WTC11 (cell line): ENCODE results near the gene SAMD3. TPM values are rescaled to one million over a fixed set of nuclear protein-coding genes. Genes with fewer than 3 reads are reported as not detected.
A peak's percentile ranks its signal among the peaks of the same experiment; 100 is the strongest.

Source experiments
- ATAC-seq: fragments of 200-7000 bp; cut with Tn5 transposase; 2 replicates; pipeline ENCODE4 v1.10.0; 2021; ENCODE audit warnings: mild to moderate bottlenecking, moderate library complexity
- CTCF ChIA-PET: fragments of 300-600 bp; sonication (Branson Sonifier 250); formaldehyde crosslinking; loops from one replicate; lab custom pipeline; 2021; ENCODE audit warnings: antibody characterized with exemption; lab: Charles Lee
- POLR2A ChIA-PET: fragments of 350-600 bp; sonication (Branson Sonifier 250); formaldehyde crosslinking; loops from one replicate; lab custom pipeline; 2021; ENCODE audit warnings: antibody characterized with exemption; lab: Charles Lee
- DNase-seq: peaks from one replicate; pipeline ENCODE4 v3.0.0; 2021; ENCODE audit warnings: low spot score
- H3K27ac Mint-ChIP-seq: 2 replicates; pipeline ENCODE4 v1.8.0; 2021; ENCODE audit warnings: mixed read lengths
- H3K27me3 Mint-ChIP-seq: 2 replicates; pipeline ENCODE4 v1.8.0; 2021; ENCODE audit warnings: low read depth, mild to moderate bottlenecking, moderate library complexity, mixed read lengths
- H3K36me3 Mint-ChIP-seq: 2 replicates; pipeline ENCODE4 v1.8.0; 2021; ENCODE audit warnings: mixed read lengths
- H3K4me1 Mint-ChIP-seq: 2 replicates; pipeline ENCODE4 v1.8.0; 2022; ENCODE audit warnings: mixed read lengths
- H3K4me3 Mint-ChIP-seq: 2 replicates; pipeline ENCODE4 v1.8.0; 2021; ENCODE audit warnings: mild to moderate bottlenecking, moderate library complexity, mixed read lengths
- H3K9me3 Mint-ChIP-seq: 2 replicates; pipeline ENCODE4 v1.8.0; 2021; ENCODE audit warnings: mixed read lengths
- ATF1 ChIP-seq: sonication (generic); formaldehyde crosslinking; IDR thresholded peaks from 2 replicates; pipeline ENCODE4 v1.8.1; 2023; ENCODE audit warnings: mild to moderate bottlenecking, moderate library complexity, missing genetic modification reagents
- E2F5 ChIP-seq: sonication (generic); formaldehyde crosslinking; IDR thresholded peaks from 2 replicates; pipeline ENCODE4 v1.8.1; 2022; ENCODE audit warnings: mild to moderate bottlenecking, moderate library complexity, missing genetic modification reagents
- ESRRA ChIP-seq: sonication (generic); formaldehyde crosslinking; IDR thresholded peaks from 2 replicates; pipeline ENCODE4 v1.8.1; 2022; ENCODE audit warnings: mild to moderate bottlenecking, missing genetic modification reagents, borderline replicate concordance
- ETV6 ChIP-seq: sonication (generic); formaldehyde crosslinking; IDR thresholded peaks from 2 replicates; pipeline ENCODE4 v1.8.1; 2022; ENCODE audit warnings: mild to moderate bottlenecking, missing genetic modification reagents
- GTF2I ChIP-seq: fragments of 250-450 bp; sonication (Bioruptor Pico); conservative IDR thresholded peaks from 2 replicates; pipeline ENCODE4 v1.4.0; 2021; ENCODE audit warnings: mild to moderate bottlenecking
- KAT7 ChIP-seq: sonication (generic); formaldehyde crosslinking; IDR thresholded peaks from 2 replicates; pipeline ENCODE4 v1.8.1; 2023; ENCODE audit warnings: missing genetic modification reagents, mild to moderate bottlenecking, borderline replicate concordance
- PRDM15 ChIP-seq: sonication (generic); formaldehyde crosslinking; IDR thresholded peaks from 2 replicates; pipeline ENCODE4 v1.8.0; 2022; ENCODE audit warnings: missing genetic modification reagents
- TEAD4 ChIP-seq: sonication (generic); formaldehyde crosslinking; IDR thresholded peaks from 2 replicates; pipeline ENCODE4 v1.8.0; 2022; ENCODE audit warnings: mild to moderate bottlenecking, missing genetic modification reagents
- ZNF281 ChIP-seq: sonication (generic); formaldehyde crosslinking; IDR thresholded peaks from 2 replicates; pipeline ENCODE4 v1.8.0; 2023; ENCODE audit warnings: mild to moderate bottlenecking, missing genetic modification reagents
- ZNF416 ChIP-seq: fragments of 250-450 bp; sonication (Bioruptor Pico); IDR thresholded peaks from 2 replicates; pipeline ENCODE4 v1.9.0; 2021; ENCODE audit warnings: mild to moderate bottlenecking, inconsistent platforms
- ZNF423 ChIP-seq: fragments of 250-450 bp; sonication (Bioruptor Pico); IDR thresholded peaks from 2 replicates; pipeline ENCODE4 v2.1.2; 2022; ENCODE audit warnings: mild to moderate bottlenecking, moderate library complexity
- total RNA-seq: library from RNA; stranded (reverse); gene quantifications from 3 replicates; pipeline ENCODE4 v1.2.3, GENCODE V29; 2021
- TF ChIP-seq, protein P1 (sequence below): sonication (generic); formaldehyde crosslinking; IDR thresholded peaks from 2 replicates; pipeline ENCODE4 v1.8.1; 2023; ENCODE audit warnings: mild to moderate bottlenecking, missing genetic modification reagents
- TF ChIP-seq, protein P2 (sequence below): sonication (generic); formaldehyde crosslinking; IDR thresholded peaks from 2 replicates; pipeline ENCODE4 v1.8.0; 2023; ENCODE audit warnings: missing genetic modification reagents
- TF ChIP-seq, protein P3 (sequence below): fragments of 250-450 bp; sonication (Bioruptor Pico); IDR thresholded peaks from 2 replicates; pipeline ENCODE4 v1.9.0; 2021; ENCODE audit warnings: mild to moderate bottlenecking

The SAMD3 gene
- total RNA-seq, 1 experiment from 2014 or later, result 1.2 TPM

- Mint-ChIP-seq H3K36me3 (no peaks in the 10 kb centered on the region), H3K4me3 (no peak overlapping the region), H3K9me3 (peaks cover 4% of the 10 kb centered on the region; the same call in 1 of the 2 replicates), H3K27me3 (no peaks in the 10 kb centered on the region), H3K4me1 (peaks cover 6% of the 10 kb centered on the region), H3K27ac (no peak overlapping the region)
- TF ChIP-seq E2F5 (CRISPR knock-in tag) (no peak), ETV6 (CRISPR knock-in tag) (no peak), GTF2I (CRISPR knock-in tag) (no peak), ESRRA (no peak), TEAD4 (CRISPR knock-in tag) (no peak), ATF1 (CRISPR knock-in tag) (no peak), ZNF281 (CRISPR knock-in tag) (no peak), PRDM15 (CRISPR knock-in tag) (no peak), ZNF423 (CRISPR knock-in tag) (no peak), ZNF416 (CRISPR knock-in tag) (no peak), KAT7 (CRISPR knock-in tag) (no peak)
- TF ChIP-seq, protein P1, sequence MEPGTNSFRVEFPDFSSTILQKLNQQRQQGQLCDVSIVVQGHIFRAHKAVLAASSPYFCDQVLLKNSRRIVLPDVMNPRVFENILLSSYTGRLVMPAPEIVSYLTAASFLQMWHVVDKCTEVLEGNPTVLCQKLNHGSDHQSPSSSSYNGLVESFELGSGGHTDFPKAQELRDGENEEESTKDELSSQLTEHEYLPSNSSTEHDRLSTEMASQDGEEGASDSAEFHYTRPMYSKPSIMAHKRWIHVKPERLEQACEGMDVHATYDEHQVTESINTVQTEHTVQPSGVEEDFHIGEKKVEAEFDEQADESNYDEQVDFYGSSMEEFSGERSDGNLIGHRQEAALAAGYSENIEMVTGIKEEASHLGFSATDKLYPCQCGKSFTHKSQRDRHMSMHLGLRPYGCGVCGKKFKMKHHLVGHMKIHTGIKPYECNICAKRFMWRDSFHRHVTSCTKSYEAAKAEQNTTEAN (CRISPR knock-in tag), result no peak
- TF ChIP-seq, protein P2, sequence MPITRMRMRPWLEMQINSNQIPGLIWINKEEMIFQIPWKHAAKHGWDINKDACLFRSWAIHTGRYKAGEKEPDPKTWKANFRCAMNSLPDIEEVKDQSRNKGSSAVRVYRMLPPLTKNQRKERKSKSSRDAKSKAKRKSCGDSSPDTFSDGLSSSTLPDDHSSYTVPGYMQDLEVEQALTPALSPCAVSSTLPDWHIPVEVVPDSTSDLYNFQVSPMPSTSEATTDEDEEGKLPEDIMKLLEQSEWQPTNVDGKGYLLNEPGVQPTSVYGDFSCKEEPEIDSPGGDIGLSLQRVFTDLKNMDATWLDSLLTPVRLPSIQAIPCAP, result no peak
- ATAC-seq, result no peak
- CTCF ChIA-PET, result interaction anchor here (1.0 to 1.6 kb wide), 5 partner anchors 10 to 458 kb away, joined by 3 to 8 read pairs (median 4); no protein-coding TSS in a partner anchor
- POLR2A ChIA-PET, result no interaction called here
- no peak for DNase-seq
Observed at GRCh38 chr6:130240232-130240631, 17.5 kb upstream of the SAMD3 start.

GRCh38 chr6:130239755-130240154, 17.0 kb upstream of the SAMD3 start:
- Mint-ChIP-seq H3K36me3 (no peaks in the 10 kb centered on the region), H3K27me3 (no peaks in the 10 kb centered on the region), H3K9me3 (peaks cover 4% of the 10 kb centered on the region; the same call in 1 of the 2 replicates), H3K4me1 (peaks cover 6% of the 10 kb centered on the region)
- POLR2A ChIA-PET, result no interaction called here
- TF ChIP-seq, protein P3, sequence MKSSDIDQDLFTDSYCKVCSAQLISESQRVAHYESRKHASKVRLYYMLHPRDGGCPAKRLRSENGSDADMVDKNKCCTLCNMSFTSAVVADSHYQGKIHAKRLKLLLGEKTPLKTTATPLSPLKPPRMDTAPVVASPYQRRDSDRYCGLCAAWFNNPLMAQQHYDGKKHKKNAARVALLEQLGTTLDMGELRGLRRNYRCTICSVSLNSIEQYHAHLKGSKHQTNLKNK (CRISPR knock-in tag), result no peak
- TF ChIP-seq ZNF416 (CRISPR knock-in tag), result no peak
- TF ChIP-seq, all 79 proteins: peak for 0
- ATAC-seq (peak; percentile 69), DNase-seq (no peak)
- CTCF ChIA-PET, result interaction anchor here (1.0 to 1.6 kb wide), 5 partner anchors 10 to 458 kb away, joined by 3 to 8 read pairs (median 4); no protein-coding TSS in a partner anchor
- Mint-ChIP-seq H3K4me3 (no peak overlapping the region), H3K27ac (no peak overlapping the region)
